NCI-H446 treated with DMSO at 0.1 percent for 48 hours (cell line): ENCODE measurements around the gene WHRN.

ENCODE experiments used
- DNase-seq: peaks from one replicate; lab custom pipeline; 2025; lab: John Stamatoyannopoulos, UW

Gene WHRN

DNA sequence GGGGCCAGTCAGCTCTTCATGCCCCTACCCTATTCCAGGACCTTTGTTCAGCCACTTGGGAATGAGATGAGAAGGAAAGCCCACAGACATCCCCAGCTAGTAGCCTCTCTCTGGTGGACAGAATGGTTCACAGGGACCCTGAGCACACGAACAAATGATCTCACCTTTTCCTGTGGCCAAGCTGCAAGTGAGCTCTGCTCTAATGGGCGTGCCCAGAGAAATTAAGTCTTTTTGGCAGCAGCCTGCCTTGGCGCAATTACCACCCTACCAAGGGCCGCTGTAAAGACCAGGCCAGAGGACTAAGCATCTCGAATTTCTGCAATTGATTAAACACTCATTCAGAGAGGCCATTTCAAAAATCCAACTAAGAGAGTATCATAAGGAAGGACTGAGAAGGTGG is 56.0 kb downstream of the WHRN start:
- DNase-seq = no peak

DNA sequence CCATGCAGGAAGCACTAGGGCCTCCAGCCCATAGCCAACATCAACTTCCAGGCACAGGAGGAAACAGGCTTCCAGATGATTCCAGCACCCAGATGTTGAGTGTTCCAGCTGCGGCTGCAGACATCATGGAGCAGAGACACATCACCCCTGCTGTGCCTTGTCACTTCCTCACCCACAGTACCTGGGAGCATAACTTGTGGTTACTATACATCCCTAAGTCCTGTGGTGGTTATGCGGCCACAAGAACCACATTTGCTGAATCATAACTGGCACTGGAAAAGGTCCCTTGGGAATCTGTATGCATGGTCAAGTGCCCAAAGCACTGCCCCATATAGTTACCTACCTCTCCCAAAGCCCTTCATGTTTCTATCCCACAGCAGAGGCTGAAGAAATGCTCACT is 56.6 kb downstream of the WHRN start:
- DNase-seq = no peak

DNA sequence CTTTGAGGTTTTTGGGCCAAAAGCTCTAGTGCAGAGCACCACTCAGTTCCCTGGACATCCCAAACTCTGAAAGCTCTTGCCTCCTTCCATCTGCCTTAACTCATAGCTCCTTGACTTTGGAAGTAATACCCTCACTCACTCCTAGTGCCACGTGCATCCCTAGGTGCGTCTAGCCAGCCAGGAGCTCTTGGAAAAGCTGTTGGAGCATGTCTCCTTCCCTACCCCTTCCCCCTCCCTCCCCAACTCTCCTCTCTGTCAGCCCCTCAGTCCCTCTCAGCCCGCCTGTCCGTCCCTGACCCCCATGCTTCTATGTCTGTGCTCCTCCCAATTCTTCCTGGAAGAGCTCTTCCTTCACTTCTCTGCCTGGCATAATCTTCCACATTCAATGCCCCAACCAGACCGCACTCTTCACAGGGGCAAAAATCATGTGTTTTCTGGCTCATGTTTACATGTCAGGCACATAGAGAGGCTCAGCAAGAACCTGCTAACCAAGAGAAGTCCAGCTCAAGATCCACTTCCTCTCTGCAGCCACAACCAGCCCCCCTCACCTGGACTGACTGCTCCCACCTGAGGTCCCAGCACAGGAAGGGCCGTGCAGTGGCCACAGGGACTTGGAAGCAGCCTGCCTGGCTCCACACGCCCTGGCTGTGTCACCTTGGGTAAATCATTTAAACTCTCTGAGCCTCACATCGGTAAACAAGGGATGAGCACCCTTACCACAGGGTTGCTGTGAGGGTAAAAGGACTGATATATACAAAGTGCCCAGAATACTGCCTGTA is 58.4 kb downstream of the WHRN start:
- DNase-seq = no peak

- DNase-seq = no peak
Measured at GRCh38 chr9:114446036-114446435, 59.2 kb downstream of the WHRN start.

DNA sequence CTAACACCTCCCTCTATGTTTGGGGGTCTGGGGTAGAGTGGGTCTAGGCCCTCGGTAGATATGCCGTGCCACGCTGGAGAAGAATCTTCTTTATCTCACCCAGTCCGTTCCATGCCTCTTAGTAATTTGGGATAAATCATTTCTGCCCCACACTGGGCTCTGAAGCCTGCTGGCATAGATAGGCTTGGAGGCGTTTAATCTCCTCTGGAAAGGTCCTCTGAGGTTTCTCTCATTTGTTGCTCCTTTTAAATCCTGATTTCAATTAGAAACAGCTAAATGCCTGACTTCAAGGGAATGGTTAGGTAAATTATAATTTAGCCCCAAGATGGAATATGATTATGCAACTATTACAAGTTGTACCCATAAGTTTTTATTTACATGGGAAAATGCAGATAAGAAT is 59.7 kb downstream of the WHRN start:
- no peak for DNase-seq

DNA sequence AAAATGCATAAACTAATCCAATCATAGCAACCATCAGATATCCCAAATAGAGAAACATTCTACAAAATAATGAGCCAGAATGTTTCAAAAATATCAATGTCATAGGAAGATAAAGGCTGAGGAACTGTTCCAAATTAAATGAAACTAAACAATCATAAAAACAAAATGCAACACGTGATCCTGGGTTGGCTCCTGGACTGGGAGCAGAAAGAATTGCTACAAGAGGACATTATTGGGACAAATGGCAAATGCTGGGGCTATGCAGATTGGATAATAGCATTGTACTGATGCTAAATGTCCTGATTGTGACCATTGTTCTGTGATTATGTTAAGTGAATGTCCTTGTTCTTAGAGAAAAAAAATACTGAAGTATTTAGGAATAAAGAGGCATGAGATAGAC is 63.3 kb downstream of the WHRN start:
- no peak for DNase-seq

GRCh38 chr9:114437401-114437893 is 67.8 kb downstream of the WHRN start:
- DNase-seq = no peak

DNA sequence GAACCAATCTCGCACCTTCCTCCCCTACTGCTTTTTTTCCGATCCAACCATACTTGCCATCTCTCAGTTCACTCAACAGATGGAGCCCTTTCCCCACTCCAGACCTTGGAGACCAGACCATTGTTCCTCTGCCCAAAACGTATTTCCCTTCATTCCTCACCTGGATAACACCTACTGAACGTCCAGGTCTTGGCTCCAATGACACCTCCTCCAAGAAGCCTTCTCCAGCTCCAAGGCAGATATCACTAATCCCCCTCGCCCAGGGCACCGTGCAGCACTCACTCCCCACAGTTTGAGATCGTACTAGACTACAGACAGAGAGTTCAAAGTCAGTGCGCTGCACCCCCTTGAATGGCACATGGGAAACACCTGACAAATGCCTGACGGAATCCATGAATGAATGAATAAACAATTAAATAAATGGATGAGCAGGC is 70.4 kb downstream of the WHRN start:
- no peak for DNase-seq

- no peak for DNase-seq
Measured at GRCh38 chr9:114433720-114434255, 71.5 kb downstream of the WHRN start.

DNA sequence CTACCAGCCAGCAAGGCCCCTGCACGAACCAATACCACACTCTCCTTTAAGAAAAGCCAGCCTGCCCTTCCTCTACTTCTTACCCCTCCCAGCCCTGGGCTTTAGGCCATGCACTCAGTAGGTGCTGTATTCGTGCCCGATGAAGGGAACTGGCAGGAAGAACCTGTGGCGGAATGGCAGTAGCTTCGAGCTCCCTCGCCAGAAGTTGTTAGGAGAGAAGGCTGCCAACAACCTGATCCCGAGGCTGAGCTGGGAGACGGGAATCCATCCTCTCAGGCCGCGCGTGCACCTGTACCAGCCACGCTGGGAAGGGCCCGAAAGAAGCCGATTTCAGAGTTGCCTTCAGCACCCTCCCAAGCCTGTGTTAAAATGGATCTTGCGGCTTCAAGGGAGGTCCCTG is 72.2 kb downstream of the WHRN start:
- no peak for DNase-seq

- no peak for DNase-seq
Measured at GRCh38 chr9:114432323-114433067, 72.8 kb downstream of the WHRN start.

DNA sequence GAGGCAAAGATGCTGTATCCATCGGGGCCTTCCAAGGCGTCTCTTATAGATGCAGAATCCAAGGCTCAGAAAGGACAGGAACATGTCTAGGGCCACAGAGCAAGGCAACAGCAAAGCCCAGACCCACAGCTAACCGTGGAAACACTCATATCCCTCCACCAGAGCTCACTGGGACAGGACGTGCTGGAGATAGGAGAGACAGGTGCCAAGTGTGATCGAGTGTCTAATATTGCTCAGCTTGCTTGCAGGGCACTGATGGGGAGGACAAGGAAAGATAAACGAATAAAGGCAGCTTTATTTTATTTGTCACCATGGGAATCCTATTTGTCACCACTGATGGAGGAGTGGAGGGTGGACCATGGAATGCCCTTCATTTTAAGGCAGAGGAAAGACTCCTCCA is 73.5 kb downstream of the WHRN start:
- no peak for DNase-seq

GRCh38 chr9:114431003-114431402 is 74.3 kb downstream of the WHRN start:
- DNase-seq = no peak

GRCh38 chr9:114430457-114430856 is 74.8 kb downstream of the WHRN start:
- DNase-seq = no peak

DNA sequence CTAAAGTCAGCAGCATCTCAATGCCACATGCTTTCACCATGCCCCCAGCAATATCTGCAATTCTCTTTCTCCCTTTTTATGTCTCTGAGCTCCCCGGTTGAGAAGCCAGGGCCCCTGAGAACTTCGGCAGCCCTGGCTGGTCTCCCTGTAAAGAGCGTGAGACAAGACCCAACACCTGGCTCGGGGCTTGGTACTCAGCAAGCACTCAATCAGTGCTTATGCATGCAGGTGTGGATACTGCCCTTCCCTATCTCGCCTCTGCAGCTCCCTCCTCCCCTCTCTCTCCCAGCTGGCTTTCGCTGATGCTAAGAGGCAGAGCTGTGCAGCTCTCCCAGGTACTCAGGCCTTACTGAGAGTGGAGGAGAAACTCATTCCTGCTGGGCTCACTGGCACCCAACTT is 75.8 kb downstream of the WHRN start:
- DNase-seq = no peak

GRCh38 chr9:114428466-114428865 is 76.8 kb downstream of the WHRN start:
- DNase-seq = no peak

- DNase-seq = no peak
Measured at GRCh38 chr9:114427644-114428043, 77.6 kb downstream of the WHRN start.

GRCh38 chr9:114426046-114426948 is 79.0 kb downstream of the WHRN start:
- no peak for DNase-seq

- DNase-seq = no peak
Measured at GRCh38 chr9:114425126-114425525, 80.1 kb downstream of the WHRN start.

GRCh38 chr9:114424126-114424525 is 81.1 kb downstream of the WHRN start:
- no peak for DNase-seq

DNA sequence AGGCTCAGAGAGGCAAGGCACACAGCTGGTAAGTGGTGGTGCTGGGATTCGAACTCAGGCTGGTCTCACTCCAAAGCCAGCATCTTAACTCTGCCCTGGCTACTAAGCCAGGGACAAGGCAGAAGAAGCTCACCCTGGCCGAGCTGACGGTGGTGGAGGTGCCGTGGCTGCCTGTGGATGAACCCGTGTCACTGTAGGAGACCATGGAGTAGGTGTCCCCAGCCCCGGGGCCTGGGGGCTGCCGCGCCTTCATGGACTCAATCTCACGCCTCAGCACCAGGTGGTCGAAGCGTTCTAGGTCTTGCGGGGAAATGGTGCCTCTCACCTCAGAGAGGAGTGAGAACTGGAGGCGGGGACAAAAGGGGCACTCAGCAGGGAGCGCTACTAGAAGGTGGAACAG is 82.1 kb downstream of the WHRN start:
- DNase-seq = no peak

- DNase-seq = no peak
Measured at GRCh38 chr9:114421147-114421546, 84.1 kb downstream of the WHRN start.
